Spleen (tissue), 7 donors: ENCODE measurements around the gene ZNF532.

Experiments used
- POLR2A ChIP-seq, 3 donors: fragments of 450-650 bp; IDR thresholded peaks; one replicate each; pipeline ENCODE4 v1.5.1; 2017; ENCODE audit warnings: antibody characterized with exemption in 3 of 3, mild to moderate bottlenecking in 1 of 3
- POLR2AphosphoS5 ChIP-seq, 3 donors: sonication (generic); formaldehyde crosslinking; IDR thresholded peaks; one replicate each; pipeline ENCODE4 v1.5.1; 2017; ENCODE audit warnings: antibody characterized with exemption in 3 of 3
- TF ChIP-seq, protein P1 (sequence below), 11 experiments: fragments of 200-600 bp in 7 of 11; fragments of 450-650 bp in 4 of 11; sonication (generic) in 4 of 11; IDR thresholded peaks in 8 of 11; conservative IDR thresholded peaks in 3 of 11; 1 replicate in 7 of 11; 2 replicates in 4 of 11; pipeline versions ENCODE4 v1.4.0 to v1.8.0; 2016 to 2021; ENCODE audit warnings: antibody characterized with exemption in 11 of 11, inconsistent platforms in 4 of 11, mild to moderate bottlenecking in 1 of 11
- donor health status: DM: no; HTN: no; CAD: no; lungs with moderate emphysema.
- donor health status: DM: no; HTN: no; CAD: no.
- donor health status: DM: no; HTN: no; CAD: no.

DNA sequence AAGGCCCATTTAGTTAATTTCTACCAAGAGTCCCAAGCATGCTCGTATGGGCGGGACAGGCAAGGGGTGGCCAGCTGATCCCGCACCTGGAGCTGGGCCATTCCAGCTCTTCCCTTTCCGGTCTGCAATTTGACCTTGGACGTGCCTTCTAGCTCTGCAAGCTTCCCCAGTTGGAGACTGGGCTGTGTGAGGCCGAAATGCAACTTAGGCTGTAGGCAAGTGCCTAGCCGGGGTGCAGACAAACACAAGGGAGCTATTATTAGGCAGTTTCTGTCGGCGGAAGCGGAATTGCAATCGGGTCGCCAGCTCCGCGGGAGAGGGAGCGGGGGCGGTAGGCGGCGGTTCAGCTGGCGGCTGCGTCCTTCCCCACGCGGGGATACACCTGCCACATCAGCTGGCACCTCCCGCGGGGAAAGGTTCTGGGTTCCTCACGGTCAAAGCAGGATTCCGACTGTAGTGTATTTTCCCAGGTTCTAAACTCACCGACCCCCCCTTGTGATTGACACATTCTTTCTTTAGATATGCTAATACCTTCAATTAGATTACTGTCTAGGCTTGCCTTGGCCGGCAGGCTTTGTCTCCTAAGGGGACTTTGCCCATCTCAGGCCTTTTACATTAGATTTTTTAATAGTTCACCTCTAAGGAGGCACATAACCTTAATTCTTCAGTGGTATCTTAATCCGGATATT lies 17.1 kb upstream of the ZNF532 start:
- TF ChIP-seq, protein P1, sequence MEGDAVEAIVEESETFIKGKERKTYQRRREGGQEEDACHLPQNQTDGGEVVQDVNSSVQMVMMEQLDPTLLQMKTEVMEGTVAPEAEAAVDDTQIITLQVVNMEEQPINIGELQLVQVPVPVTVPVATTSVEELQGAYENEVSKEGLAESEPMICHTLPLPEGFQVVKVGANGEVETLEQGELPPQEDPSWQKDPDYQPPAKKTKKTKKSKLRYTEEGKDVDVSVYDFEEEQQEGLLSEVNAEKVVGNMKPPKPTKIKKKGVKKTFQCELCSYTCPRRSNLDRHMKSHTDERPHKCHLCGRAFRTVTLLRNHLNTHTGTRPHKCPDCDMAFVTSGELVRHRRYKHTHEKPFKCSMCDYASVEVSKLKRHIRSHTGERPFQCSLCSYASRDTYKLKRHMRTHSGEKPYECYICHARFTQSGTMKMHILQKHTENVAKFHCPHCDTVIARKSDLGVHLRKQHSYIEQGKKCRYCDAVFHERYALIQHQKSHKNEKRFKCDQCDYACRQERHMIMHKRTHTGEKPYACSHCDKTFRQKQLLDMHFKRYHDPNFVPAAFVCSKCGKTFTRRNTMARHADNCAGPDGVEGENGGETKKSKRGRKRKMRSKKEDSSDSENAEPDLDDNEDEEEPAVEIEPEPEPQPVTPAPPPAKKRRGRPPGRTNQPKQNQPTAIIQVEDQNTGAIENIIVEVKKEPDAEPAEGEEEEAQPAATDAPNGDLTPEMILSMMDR (IDR thresholded peaks at IDR 0.05 in 8 of 11, conservative IDR thresholded peaks at IDR 0.05 in 3 of 11), result no peak
- TF ChIP-seq POLR2AphosphoS5 (IDR thresholded peaks at IDR 0.05) (peak; percentile 36 to 64 (median 55)), POLR2A (IDR thresholded peaks at IDR 0.05) (no peak)
